ENCODE results near the gene ULK2.

- TF ChIP-seq CTCF (IDR thresholded peaks at IDR 0.05) (no peak), POLR2A (IDR thresholded peaks at IDR 0.05) (no peak), POLR2AphosphoS5 (IDR thresholded peaks at IDR 0.05) (no peak)
Observed at GRCh38 chr17:19877364-19877945, 9.7 kb upstream of the ULK2 start.
